Kidney (tissue), 14 donors: ENCODE results near the gene ASL. TPM values are rescaled to one million over a fixed set of nuclear protein-coding genes. Genes with fewer than 3 reads are reported as not detected.
"Not testable (repeated sequence)": the region's sequence is repeated elsewhere in the genome, so short reads cannot be mapped to it uniquely, and the experiment has no call there.

ENCODE experiments used
- DNase-seq, 5 donors: peaks; one replicate each; pipeline ENCODE4 v3.0.0-alpha.2; 2013 to 2020
- FAIRE-seq: peaks from 2 replicates; lab custom pipeline; 2012; peaks lifted over from hg19 to GRCh38; lab: Jason Lieb, UNC
- H3K27ac ChIP-seq, 2 donors: one replicate each; pipeline ENCODE4 v1.7.0; 2013; ENCODE audit warnings: low read depth in 2 of 2, low read length in 2 of 2, inconsistent platforms in 1 of 2
- H3K27me3 ChIP-seq: one replicate; pipeline ENCODE4 v1.7.1; 2013; ENCODE audit warnings: low read length, inconsistent platforms; ENCODE audit not compliant: control insufficient read depth, insufficient read depth
- H3K36me3 ChIP-seq, 3 donors: one replicate each; pipeline versions ENCODE4 v1.7.0 to v1.7.1; 2013; ENCODE audit warnings: low read length in 3 of 3, control low read depth in 1 of 3, inconsistent platforms in 1 of 3; ENCODE audit not compliant: insufficient read depth in 3 of 3, control insufficient read depth in 2 of 3
- H3K4me1 ChIP-seq, 3 donors: one replicate each; pipeline versions ENCODE4 v1.7.0 to v1.7.1; 2013; ENCODE audit warnings: low read length in 3 of 3, inconsistent platforms in 1 of 3, low read depth in 1 of 3; ENCODE audit not compliant: control insufficient read depth in 2 of 3, insufficient read depth in 2 of 3
- H3K4me3 ChIP-seq, 3 donors: one replicate each; pipeline versions ENCODE4 v1.7.0 to v1.8.1; 2013; ENCODE audit warnings: low read length in 3 of 3, control low read depth in 1 of 3, inconsistent platforms in 1 of 3
- H3K9ac ChIP-seq, 3 donors: one replicate each; pipeline versions ENCODE4 v1.7.0 to v1.7.1; 2013; ENCODE audit warnings: low read length in 3 of 3, control low read depth in 1 of 3, inconsistent platforms in 1 of 3
- H3K9me3 ChIP-seq, 3 donors: one replicate each; pipeline versions ENCODE4 v1.7.0 to v1.7.1; 2013; ENCODE audit warnings: low read length in 3 of 3, control low read depth in 1 of 3, inconsistent platforms in 1 of 3; ENCODE audit not compliant: control insufficient read depth in 2 of 3, insufficient read depth in 1 of 3
- intact Hi-C: fragments of 100-400 bp; cut with DNase I; formaldehyde crosslinking; loops from one replicate; pipeline ENCODE4 v1.11.1; 2022
- polyA plus RNA-seq: library from polyadenylated mRNA; stranded (reverse); fragments of 350-450 nt; fragmentation: Illumina TruSeq; extraction: RNeasy Lipid Tissue Mini Kit (QIAGEN cat#74804); gene quantifications from one replicate; pipeline ENCODE4 v1.2.3, GENCODE V29; 2014; ENCODE audit warnings: low read depth, low replicate concordance; ENCODE audit not compliant: insufficient read depth
- total RNA-seq: library from RNA; stranded (reverse); fragmentation: NEBNext Ultra II Directional; extraction: Animal tissue kit (Norgen Biotek cat#: 25700); gene quantifications from one replicate; pipeline ENCODE4 v1.2.1, GENCODE V29; 2021
- TF ChIP-seq, protein P1 (sequence below): IDR thresholded peaks from 3 replicates; pipeline ENCODE4 v1.5.1; 2012; ENCODE audit warnings: mild to moderate bottlenecking, moderate library complexity, borderline replicate concordance; ENCODE audit not compliant: insufficient read depth; ENCODE audit errors: extremely low read depth
- donor health status: control.
- donor health status: control.
- donor health status: control.
- donor health status: control.
- donor health status: control.
- donor health status: DM: yes; HTN: yes; CAD: no.
- donor health status: Normal renal cell carcinoma (clear cell type).

ASL gene
- total and polyA plus RNA-seq, 2 donors from 2014 or later = 57.2 to 111 TPM

- Histone ChIP-seq H3K9ac (no peak overlapping the region), H3K27me3 (no peaks in the 10 kb centered on the region), H3K36me3 (peaks cover 0 to 3% (median 0%) of the 10 kb centered on the region in 3 donors), H3K4me1 (peaks cover 0 to 2% (median 0%) of the 10 kb centered on the region in 3 donors), H3K4me3 (no peak overlapping the region), H3K27ac (peak overlapping the region in 1 of 2 donors; percentile 23), H3K9me3 (no peaks in the 10 kb centered on the region)
- TF ChIP-seq, protein P1, sequence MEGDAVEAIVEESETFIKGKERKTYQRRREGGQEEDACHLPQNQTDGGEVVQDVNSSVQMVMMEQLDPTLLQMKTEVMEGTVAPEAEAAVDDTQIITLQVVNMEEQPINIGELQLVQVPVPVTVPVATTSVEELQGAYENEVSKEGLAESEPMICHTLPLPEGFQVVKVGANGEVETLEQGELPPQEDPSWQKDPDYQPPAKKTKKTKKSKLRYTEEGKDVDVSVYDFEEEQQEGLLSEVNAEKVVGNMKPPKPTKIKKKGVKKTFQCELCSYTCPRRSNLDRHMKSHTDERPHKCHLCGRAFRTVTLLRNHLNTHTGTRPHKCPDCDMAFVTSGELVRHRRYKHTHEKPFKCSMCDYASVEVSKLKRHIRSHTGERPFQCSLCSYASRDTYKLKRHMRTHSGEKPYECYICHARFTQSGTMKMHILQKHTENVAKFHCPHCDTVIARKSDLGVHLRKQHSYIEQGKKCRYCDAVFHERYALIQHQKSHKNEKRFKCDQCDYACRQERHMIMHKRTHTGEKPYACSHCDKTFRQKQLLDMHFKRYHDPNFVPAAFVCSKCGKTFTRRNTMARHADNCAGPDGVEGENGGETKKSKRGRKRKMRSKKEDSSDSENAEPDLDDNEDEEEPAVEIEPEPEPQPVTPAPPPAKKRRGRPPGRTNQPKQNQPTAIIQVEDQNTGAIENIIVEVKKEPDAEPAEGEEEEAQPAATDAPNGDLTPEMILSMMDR = no peak
- no peak for FAIRE-seq
- no peak for DNase-seq
- intact Hi-C loops = no loop called here
Measured at GRCh38 chr7:66125052-66125694, 49.6 kb downstream of the ASL start.

- H3K9me3 ChIP-seq, H3K9ac ChIP-seq, H3K27ac ChIP-seq, H3K4me3 ChIP-seq, intact Hi-C loops, H3K4me1 ChIP-seq, DNase-seq, H3K27me3 ChIP-seq, FAIRE-seq, H3K36me3 ChIP-seq: not testable (repeated sequence)
Measured at GRCh38 chr7:66125781-66126352, 50.2 kb downstream of the ASL start.

DNA sequence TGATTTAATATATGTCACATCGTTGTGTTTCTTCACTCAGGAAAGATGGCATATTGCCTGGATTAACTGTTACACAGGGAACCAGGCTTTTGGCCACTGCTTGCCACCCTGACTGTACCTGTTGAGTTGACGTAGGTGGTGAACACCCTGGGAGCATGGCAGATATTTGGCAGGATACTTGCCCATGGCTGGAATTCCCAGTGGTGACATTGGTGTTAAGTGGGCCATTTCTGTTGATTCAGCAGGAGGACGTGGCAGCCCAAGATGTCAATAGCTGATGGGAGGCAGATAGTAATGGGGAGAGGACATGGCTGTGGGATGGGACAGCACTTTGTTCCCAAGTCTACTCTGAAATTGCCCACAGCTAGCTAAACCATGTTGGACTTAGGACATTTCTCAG is 51.6 kb downstream of the ASL start:
- H3K9me3 ChIP-seq, intact Hi-C loops, H3K36me3 ChIP-seq, H3K27ac ChIP-seq, H3K27me3 ChIP-seq, H3K4me1 ChIP-seq, FAIRE-seq, H3K9ac ChIP-seq, DNase-seq, H3K4me3 ChIP-seq: not testable (repeated sequence)

DNA sequence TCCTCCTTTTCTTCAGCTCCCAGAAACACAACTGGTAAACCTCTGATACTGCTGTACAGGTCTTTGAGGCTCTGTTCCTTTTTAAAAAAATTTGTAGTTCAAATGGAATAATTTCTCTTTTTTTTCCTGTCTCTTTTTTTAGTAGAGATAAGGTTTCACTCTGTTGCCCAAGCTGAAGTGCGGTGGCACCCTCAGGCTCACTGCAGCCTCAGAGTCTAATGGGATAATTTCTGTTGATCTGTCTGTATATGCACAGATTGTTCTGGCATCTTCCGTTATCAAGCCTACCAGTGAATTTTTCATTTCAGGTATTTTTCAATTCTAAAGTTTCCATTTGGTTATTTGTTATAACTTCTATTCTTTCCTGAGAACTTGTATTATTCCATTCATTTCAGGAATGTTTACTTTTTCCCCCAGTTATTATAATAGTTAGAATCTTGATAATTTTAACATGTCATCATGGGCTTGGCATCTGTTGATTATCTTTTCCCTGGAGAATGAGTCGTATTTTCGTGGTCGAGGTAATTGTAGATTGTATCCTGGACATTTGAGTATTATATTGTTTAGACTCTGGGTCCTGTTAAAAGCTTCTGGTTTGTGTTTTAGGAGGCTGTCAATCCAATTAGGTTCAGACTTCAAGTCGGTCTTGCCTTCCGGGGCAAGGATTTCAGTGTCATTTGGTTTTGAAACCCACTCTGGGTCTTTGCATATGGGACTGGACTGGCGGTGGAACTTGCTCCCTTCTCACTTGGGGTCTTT is 63.6 kb downstream of the ASL start:
- Histone ChIP-seq H3K27ac (no peak overlapping the region), H3K9ac (no peak overlapping the region), H3K27me3 (no peaks in the 10 kb centered on the region), H3K36me3 (peaks cover 4 to 19% (median 14%) of the 10 kb centered on the region in 3 donors), H3K9me3 (no peaks in the 10 kb centered on the region), H3K4me3 (no peak overlapping the region), H3K4me1 (no peaks in the 10 kb centered on the region)
- intact Hi-C loops = no loop called here
- FAIRE-seq = no peak
- TF ChIP-seq, protein P1 = no peak
- DNase-seq = no peak
